Esophagus (tissue), 2 donors: ENCODE data around the gene CAMK1D. TPM values are rescaled to one million over a fixed set of nuclear protein-coding genes. Genes with fewer than 3 reads are reported as not detected.

Experiments used
- H3K27ac ChIP-seq, 2 donors: one replicate each; pipeline ENCODE4 v1.5.1; 2013; ENCODE audit warnings: low read depth in 2 of 2, mild to moderate bottlenecking in 2 of 2, inconsistent platforms in 1 of 2, low read length in 1 of 2, moderate library complexity in 1 of 2
- H3K27me3 ChIP-seq, 2 donors: one replicate each; pipeline ENCODE4 v1.6.1; 2013; ENCODE audit warnings: low read length in 2 of 2, control low read depth in 1 of 2, mild to moderate bottlenecking in 1 of 2; ENCODE audit not compliant: insufficient read depth in 2 of 2, control insufficient read depth in 1 of 2
- H3K36me3 ChIP-seq, 2 donors: one replicate each; pipeline ENCODE4 v1.6.1; 2013; ENCODE audit warnings: low read length in 1 of 2; ENCODE audit not compliant: control insufficient read depth in 2 of 2, insufficient read depth in 2 of 2
- H3K4me1 ChIP-seq, 2 donors: one replicate each; pipeline ENCODE4 v1.6.1; 2013; ENCODE audit warnings: low read length in 1 of 2; ENCODE audit not compliant: control insufficient read depth in 2 of 2, insufficient read depth in 2 of 2
- H3K4me3 ChIP-seq, 2 donors: one replicate each; pipeline ENCODE4 v1.5.1; 2013; ENCODE audit warnings: low read length in 2 of 2, mild to moderate bottlenecking in 2 of 2, low read depth in 1 of 2, moderate library complexity in 1 of 2
- H3K9me3 ChIP-seq, 2 donors: one replicate each; pipeline ENCODE4 v1.6.1; 2013; ENCODE audit warnings: mild to moderate bottlenecking in 2 of 2, low read depth in 1 of 2, low read length in 1 of 2, moderate library complexity in 1 of 2; ENCODE audit not compliant: control insufficient read depth in 2 of 2, insufficient read depth in 1 of 2
- WGBS, 2 donors: extraction: QIAGEN DNeasy Blood & Tissue Kit; methylation state at CpG; one replicate each; pipeline ENCODE4 v1.1.7; 2013; 5-methylcytosine and 5-hydroxymethylcytosine counted together
- polyA plus RNA-seq, 2 donors: library from polyadenylated mRNA; stranded (reverse); fragments of 200-250 nt; gene quantifications; one replicate each; pipeline ENCODE4 v1.2.3, GENCODE V29; 2013
- donor health status: healthy with polysubstance abuse.
- donor health status: Bipolar disorder and iron deficiency.

CAMK1D gene
- polyA plus RNA-seq, 2 donors: 5.4 to 5.6 TPM

DNA sequence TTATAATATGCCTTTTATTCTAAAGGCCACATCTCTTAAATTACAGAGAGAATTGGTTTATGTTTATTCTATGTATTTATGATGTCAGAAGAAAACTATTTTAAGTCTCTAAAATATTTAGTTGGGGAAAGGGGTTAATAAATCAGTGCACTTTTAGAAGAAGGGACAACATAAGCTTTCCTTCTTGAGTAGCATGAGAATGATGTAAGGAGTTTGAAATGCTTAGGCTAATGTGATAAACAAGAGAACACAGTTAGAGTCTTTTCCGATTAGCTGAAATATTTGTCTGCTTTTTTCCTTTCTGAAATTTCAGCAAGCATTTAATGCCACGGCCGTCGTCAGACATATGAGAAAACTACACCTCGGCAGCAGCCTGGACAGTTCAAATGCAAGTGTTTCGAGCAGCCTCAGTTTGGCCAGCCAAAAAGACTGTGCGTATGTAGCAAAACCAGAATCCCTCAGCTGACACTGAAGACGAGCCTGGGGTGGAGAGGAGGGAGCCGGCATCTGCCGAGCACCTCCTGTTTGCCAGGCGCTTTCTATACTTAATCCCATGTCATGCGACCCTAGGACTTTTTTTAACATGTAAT lies 476.0 kb downstream of the CAMK1D start:
- no peak overlapping the region for H3K4me3 ChIP-seq
- no peaks in the 10 kb centered on the region for H3K9me3 ChIP-seq
- H3K4me1 ChIP-seq: peaks cover 0 to 2% of the 10 kb centered on the region in 2 donors
- H3K27me3 ChIP-seq: no peaks in the 10 kb centered on the region
- no peak overlapping the region for H3K27ac ChIP-seq
- peaks cover 0 to 5% of the 10 kb centered on the region in 2 donors for H3K36me3 ChIP-seq
- WGBS, 2 donors: 76 to 79% methylated on average over 12 of the region's 12 CpGs

DNA sequence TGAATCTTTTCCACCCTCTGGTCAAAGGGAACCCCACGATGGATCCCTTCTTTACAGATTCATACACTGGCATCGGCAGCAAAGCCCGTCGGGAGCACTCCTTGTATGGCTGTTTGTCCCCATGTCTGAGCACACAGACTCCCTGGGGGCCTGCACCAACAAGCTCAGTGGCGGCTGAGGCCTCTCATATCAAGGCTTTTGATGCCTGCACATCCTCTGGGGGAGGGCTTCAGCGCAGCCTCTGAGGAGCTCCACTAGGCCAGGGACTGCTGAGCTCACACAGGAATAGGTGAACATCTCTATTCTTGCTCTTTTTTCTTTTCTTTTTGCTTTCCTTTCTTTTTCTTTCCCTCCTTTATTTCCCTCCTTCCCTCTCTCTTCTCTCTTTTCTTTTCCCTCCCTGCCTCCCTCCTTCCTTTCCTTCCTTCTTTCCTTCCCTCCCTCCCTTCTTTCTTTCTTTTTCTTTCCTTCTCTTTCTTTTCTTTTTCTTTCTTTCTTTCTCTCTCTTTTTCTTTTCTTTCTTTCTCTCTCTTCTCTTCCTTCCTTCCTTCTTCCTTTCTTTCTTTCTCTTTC lies 477.5 kb downstream of the CAMK1D start:
- H3K9me3 ChIP-seq: no peaks in the 10 kb centered on the region
- H3K4me1 ChIP-seq: peaks cover 0 to 2% of the 10 kb centered on the region in 2 donors
- H3K27ac ChIP-seq: no peak overlapping the region
- H3K27me3 ChIP-seq: no peaks in the 10 kb centered on the region
- H3K36me3 ChIP-seq: peaks cover 0 to 8% of the 10 kb centered on the region in 2 donors
- 63 to 69% methylated on average over 6 of the region's 6 CpGs for WGBS, 2 donors
- no peak overlapping the region for H3K4me3 ChIP-seq

DNA sequence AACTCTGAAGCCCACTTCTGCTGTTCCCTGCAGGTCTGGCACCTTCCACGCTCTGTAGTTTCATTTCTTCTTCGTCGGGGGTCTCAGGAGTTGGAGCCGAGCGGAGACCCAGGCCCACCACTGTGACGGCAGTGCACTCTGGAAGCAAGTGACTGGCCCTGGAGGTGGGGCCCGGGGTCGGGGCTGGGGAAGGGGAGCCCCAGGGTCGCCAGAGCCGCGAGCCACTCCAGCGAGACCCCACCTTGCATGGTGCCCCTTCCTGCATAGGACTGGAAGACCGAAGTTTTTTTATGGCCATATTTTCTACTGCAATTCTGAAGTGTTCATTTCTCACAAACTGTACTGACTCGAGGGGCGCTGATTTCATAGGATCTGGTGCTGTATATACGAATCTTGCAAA lies 479.4 kb downstream of the CAMK1D start:
- WGBS, 2 donors: 96 to 98% methylated on average over 16 of the region's 16 CpGs
- H3K4me3 ChIP-seq: no peak overlapping the region
- no peaks in the 10 kb centered on the region for H3K27me3 ChIP-seq
- H3K4me1 ChIP-seq: peaks cover 0 to 2% of the 10 kb centered on the region in 2 donors
- H3K27ac ChIP-seq: no peak overlapping the region
- H3K36me3 ChIP-seq: peaks cover 0 to 8% of the 10 kb centered on the region in 2 donors
- H3K9me3 ChIP-seq: no peaks in the 10 kb centered on the region

DNA sequence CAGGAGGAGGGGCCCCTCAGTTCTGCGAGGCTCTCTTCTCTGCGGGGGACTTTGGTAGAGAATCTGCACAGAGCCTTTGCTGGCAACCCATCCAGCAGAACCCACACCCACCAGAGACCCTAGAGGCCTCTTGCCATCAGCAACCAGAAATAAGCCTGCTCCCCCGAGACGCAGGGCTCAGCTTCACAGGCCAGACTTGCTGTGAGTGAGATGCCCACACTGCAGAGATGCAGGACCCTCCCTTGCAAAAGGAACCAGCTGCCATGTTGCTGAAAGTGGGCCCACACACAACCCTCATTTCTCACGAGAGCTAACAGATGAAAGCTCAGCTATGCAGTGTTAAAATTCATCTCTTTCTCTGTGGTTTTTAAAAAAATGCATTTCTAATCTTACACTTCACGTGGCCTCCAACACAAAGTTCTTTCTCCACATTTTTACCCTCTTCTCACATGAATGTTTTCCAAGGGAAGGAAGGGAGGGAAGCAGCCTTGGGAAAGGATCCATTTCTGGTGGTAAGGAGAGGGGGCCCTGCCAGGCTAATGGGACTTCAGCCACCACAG lies 480.6 kb downstream of the CAMK1D start:
- Histone ChIP-seq H3K4me3 (no peak overlapping the region), H3K27ac (no peak overlapping the region), H3K27me3 (no peaks in the 10 kb centered on the region), H3K4me1 (peaks cover 0 to 2% of the 10 kb centered on the region in 2 donors), H3K36me3 (peaks cover 0 to 8% of the 10 kb centered on the region in 2 donors), H3K9me3 (no peaks in the 10 kb centered on the region)
- WGBS, 2 donors: 93 to 94% methylated on average over 6 of the region's 6 CpGs

DNA sequence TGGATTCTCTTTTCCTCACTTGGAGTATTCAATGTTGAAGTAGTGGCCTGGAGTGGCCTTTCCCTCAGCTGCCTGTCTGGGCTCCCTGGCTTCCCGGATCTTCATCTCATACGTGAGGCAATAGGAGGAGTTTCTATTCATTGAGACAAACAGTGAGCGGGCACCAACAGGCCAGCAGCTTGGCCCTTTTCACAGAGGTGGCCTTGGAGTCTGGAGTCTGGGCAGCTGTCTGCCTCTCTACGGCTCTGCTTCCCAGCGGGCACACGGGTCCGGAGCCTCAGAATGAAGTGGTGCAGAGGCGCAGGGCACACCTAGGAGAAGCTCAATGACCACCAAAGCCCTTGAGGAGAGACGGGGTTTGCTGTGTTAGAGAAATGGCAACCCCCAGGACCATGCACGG lies 482.7 kb downstream of the CAMK1D start:
- Histone ChIP-seq H3K9me3 (no peaks in the 10 kb centered on the region), H3K27me3 (no peaks in the 10 kb centered on the region), H3K4me3 (no peak overlapping the region), H3K36me3 (peaks cover 0 to 4% of the 10 kb centered on the region in 2 donors), H3K27ac (no peak overlapping the region), H3K4me1 (no peaks in the 10 kb centered on the region)
- WGBS, 2 donors: 90 to 94% methylated on average over 10 of the region's 10 CpGs

GRCh38 chr10:12833451-12833850 lies 484.1 kb downstream of the CAMK1D start:
- no peaks in the 10 kb centered on the region for H3K9me3 ChIP-seq
- 66 to 76% methylated on average over 11 of the region's 11 CpGs for WGBS, 2 donors
- H3K4me3 ChIP-seq: no peak overlapping the region
- H3K4me1 ChIP-seq: no peaks in the 10 kb centered on the region
- peaks cover 0 to 4% of the 10 kb centered on the region in 2 donors for H3K36me3 ChIP-seq
- no peaks in the 10 kb centered on the region for H3K27me3 ChIP-seq
- H3K27ac ChIP-seq: no peak overlapping the region

- Histone ChIP-seq H3K36me3 (peaks cover 0 to 4% of the 10 kb centered on the region in 2 donors), H3K9me3 (no peaks in the 10 kb centered on the region), H3K27me3 (no peaks in the 10 kb centered on the region), H3K4me1 (no peaks in the 10 kb centered on the region), H3K27ac (no peak overlapping the region), H3K4me3 (no peak overlapping the region)
- 94 to 95% methylated on average over 19 of the region's 19 CpGs for WGBS, 2 donors
Measured at GRCh38 chr10:12834116-12834665, 484.8 kb downstream of the CAMK1D start.

GRCh38 chr10:12834721-12835120 lies 485.4 kb downstream of the CAMK1D start:
- H3K9me3 ChIP-seq: no peaks in the 10 kb centered on the region
- no peaks in the 10 kb centered on the region for H3K27me3 ChIP-seq
- H3K27ac ChIP-seq: no peak overlapping the region
- peaks cover 0 to 4% of the 10 kb centered on the region in 2 donors for H3K36me3 ChIP-seq
- no peaks in the 10 kb centered on the region for H3K4me1 ChIP-seq
- no peak overlapping the region for H3K4me3 ChIP-seq
- 84 to 87% methylated on average over 10 of the region's 10 CpGs for WGBS, 2 donors

- 44 to 47% methylated on average over 5 of the region's 5 CpGs for WGBS, 2 donors
- Histone ChIP-seq H3K27ac (no peak overlapping the region), H3K27me3 (no peaks in the 10 kb centered on the region), H3K9me3 (no peaks in the 10 kb centered on the region), H3K4me3 (no peak overlapping the region), H3K4me1 (no peaks in the 10 kb centered on the region), H3K36me3 (no peaks in the 10 kb centered on the region)
Measured at GRCh38 chr10:12835709-12836108, 486.4 kb downstream of the CAMK1D start.
